ENCODE measurements around the gene ZNF831. TPM values are rescaled to one million over a fixed set of nuclear protein-coding genes. Genes with fewer than 3 reads are reported as not detected.

Gene ZNF831
- total and polyA plus RNA-seq, 4 donors = 0.02 to 0.10 (median 0.06) TPM; not detected in 1

DNA sequence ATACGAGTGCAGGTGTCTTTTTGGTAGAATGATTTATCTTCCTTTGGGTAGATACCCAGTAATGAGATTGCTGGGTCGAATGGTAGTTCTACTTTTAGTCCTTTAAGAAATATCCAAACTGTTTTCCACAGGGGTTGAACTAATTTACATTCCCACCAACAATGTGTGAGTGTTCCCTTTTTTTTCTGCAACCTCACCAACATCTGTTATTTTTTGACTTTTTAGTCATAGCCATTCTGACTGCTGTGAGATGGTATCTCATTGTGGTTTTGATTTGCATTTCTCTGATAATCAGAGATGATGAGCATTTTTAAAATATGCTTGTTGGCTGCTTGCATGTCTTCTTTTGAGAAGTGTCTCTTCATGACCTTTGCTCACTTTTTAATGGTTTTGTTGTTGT lies 1.9 kb upstream of the ZNF831 start:
- H3K27ac ChIP-seq (ENCODE audit: low read depth, low read length) = no peak overlapping the region
- H3K36me3 ChIP-seq (ENCODE audit: control insufficient read depth, insufficient read depth, low read length) = no peaks in the 10 kb centered on the region
- no peaks in the 10 kb centered on the region for H3K9me3 ChIP-seq (ENCODE audit: control insufficient read depth, insufficient read depth, low read length)
- no peak overlapping the region for H3K4me3 ChIP-seq (ENCODE audit: low read depth, low read length)
- no CpG with 5 or more reads among the region's 2 CpGs for WGBS (ENCODE audit: insufficient coverage)
- H3K27me3 ChIP-seq (ENCODE audit: control insufficient read depth, insufficient read depth, low read length) = no peaks in the 10 kb centered on the region
- H3K4me1 ChIP-seq (ENCODE audit: control insufficient read depth, insufficient read depth, low read length) = peaks cover 3% of the 10 kb centered on the region
- no peak for DNase-seq (ENCODE audit: low read depth in 4 of 6, low spot score in 6 of 6)

- Histone ChIP-seq H3K27me3 (ENCODE audit: control insufficient read depth, insufficient read depth, low read length) (no peaks in the 10 kb centered on the region), H3K27ac (ENCODE audit: low read depth, low read length) (no peak overlapping the region), H3K4me3 (ENCODE audit: low read depth, low read length) (no peak overlapping the region), H3K4me1 (ENCODE audit: control insufficient read depth, insufficient read depth, low read length) (peaks cover 3% of the 10 kb centered on the region), H3K9me3 (ENCODE audit: control insufficient read depth, insufficient read depth, low read length) (no peaks in the 10 kb centered on the region), H3K36me3 (ENCODE audit: control insufficient read depth, insufficient read depth, low read length) (no peaks in the 10 kb centered on the region)
- no peak for DNase-seq (ENCODE audit: low read depth in 4 of 6, low spot score in 6 of 6)
- WGBS (ENCODE audit: insufficient coverage) = 92% methylated on average over 5 of the region's 9 CpGs
These were observed 1.2 kb downstream of the ZNF831 start for GRCh38 chr20:59164686-59165391.

DNA sequence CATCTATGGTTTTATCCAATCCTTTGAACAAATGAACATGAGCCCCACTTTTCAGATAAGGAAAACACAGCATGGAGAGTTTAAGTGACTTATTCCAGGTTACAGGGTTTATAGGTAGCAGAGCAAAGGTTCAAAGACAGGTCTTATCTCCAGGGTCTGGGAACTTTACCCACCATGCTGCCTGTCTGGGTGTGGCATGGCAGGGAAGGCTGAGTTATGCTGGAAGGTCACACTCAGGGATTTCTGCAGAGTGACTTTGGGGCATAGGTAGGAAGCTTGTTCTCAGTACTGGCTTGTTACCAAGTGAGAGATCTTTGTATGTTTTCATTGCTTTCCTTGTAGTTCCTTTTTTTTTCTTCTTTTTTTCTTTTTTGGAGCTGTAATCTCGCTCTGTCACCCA lies 1.8 kb downstream of the ZNF831 start:
- no CpG with 5 or more reads among the region's 1 CpG for WGBS (ENCODE audit: insufficient coverage)

GRCh38 chr20:59165891-59166709 lies 2.5 kb downstream of the ZNF831 start:
- H3K36me3 ChIP-seq (ENCODE audit: control insufficient read depth, insufficient read depth, low read length) = no peaks in the 10 kb centered on the region
- H3K27ac ChIP-seq (ENCODE audit: low read depth, low read length) = no peak overlapping the region
- H3K4me1 ChIP-seq (ENCODE audit: control insufficient read depth, insufficient read depth, low read length) = no peaks in the 10 kb centered on the region
- no peak overlapping the region for H3K4me3 ChIP-seq (ENCODE audit: low read depth, low read length)
- WGBS (ENCODE audit: insufficient coverage) = 100% methylated on average over 2 of the region's 11 CpGs
- no peak for DNase-seq (ENCODE audit: low read depth in 4 of 6, low spot score in 6 of 6)
- H3K27me3 ChIP-seq (ENCODE audit: control insufficient read depth, insufficient read depth, low read length) = no peaks in the 10 kb centered on the region
- H3K9me3 ChIP-seq (ENCODE audit: control insufficient read depth, insufficient read depth, low read length) = no peaks in the 10 kb centered on the region

More for the DNA sequence above, 1.8 kb downstream of the ZNF831 start:
- no peak overlapping the region for H3K4me3 ChIP-seq (ENCODE audit: low read depth, low read length)
- no peak overlapping the region for H3K27ac ChIP-seq (ENCODE audit: low read depth, low read length)
- DNase-seq (ENCODE audit: low read depth in 4 of 6, low spot score in 6 of 6) = no peak
- no peaks in the 10 kb centered on the region for H3K36me3 ChIP-seq (ENCODE audit: control insufficient read depth, insufficient read depth, low read length)
- peaks cover 1% of the 10 kb centered on the region for H3K4me1 ChIP-seq (ENCODE audit: control insufficient read depth, insufficient read depth, low read length)
- H3K27me3 ChIP-seq (ENCODE audit: control insufficient read depth, insufficient read depth, low read length) = no peaks in the 10 kb centered on the region
- H3K9me3 ChIP-seq (ENCODE audit: control insufficient read depth, insufficient read depth, low read length) = no peaks in the 10 kb centered on the region

DNA sequence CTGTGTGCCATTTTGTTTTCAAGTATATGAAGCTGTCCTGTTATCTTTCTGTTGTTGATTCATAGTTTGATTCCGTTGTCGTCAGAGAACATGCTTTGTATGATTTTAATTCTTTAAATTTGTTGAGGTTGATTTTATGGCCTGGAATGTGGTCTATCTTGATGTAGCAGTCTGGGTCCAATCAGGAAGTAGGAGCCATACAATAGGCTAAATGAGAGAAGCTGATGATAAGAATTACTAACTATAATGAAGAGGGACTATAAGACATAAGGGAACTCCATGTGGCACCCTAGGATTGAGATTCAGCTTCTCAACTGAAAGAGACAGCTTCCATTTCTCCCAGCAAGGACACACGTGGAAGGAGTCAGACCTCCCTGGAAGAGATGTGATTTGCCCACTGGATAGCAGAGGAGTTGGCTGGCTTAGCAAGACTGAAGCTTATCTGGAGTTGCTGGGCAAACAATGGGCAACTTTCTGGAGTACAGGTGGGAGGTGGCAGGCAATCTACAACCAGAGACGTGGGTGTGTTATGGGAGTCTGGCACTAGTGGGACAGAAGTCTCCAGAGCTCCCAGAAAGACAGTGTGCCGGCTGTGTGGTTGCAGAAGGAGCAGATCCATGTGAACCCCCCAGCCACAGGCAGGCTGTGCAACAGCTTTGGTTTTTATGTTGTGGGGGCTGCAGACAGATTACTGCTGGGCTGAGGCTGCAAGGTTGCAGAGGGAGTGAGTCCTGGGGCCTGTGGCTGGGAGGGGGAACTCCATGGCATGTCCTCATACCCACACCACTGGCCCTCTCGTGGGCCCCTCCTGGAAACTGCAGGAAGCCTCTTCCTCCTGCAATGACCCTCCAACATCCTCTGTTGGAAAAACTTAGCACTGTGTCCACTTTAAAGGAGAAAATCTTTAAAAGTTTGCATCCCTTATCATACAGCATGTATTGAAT lies 7.1 kb downstream of the ZNF831 start:
- no peaks in the 10 kb centered on the region for H3K4me1 ChIP-seq (ENCODE audit: control insufficient read depth, insufficient read depth, low read length)
- H3K36me3 ChIP-seq (ENCODE audit: control insufficient read depth, insufficient read depth, low read length) = no peaks in the 10 kb centered on the region
- H3K27ac ChIP-seq (ENCODE audit: low read depth, low read length) = no peak overlapping the region
- no peak for DNase-seq (ENCODE audit: low read depth in 4 of 6, low spot score in 6 of 6)
- no peaks in the 10 kb centered on the region for H3K27me3 ChIP-seq (ENCODE audit: control insufficient read depth, insufficient read depth, low read length)
- H3K9me3 ChIP-seq (ENCODE audit: control insufficient read depth, insufficient read depth, low read length) = no peaks in the 10 kb centered on the region
- H3K4me3 ChIP-seq (ENCODE audit: low read depth, low read length) = no peak overlapping the region
- 87% methylated on average over 4 of the region's 6 CpGs for WGBS (ENCODE audit: insufficient coverage)

DNA sequence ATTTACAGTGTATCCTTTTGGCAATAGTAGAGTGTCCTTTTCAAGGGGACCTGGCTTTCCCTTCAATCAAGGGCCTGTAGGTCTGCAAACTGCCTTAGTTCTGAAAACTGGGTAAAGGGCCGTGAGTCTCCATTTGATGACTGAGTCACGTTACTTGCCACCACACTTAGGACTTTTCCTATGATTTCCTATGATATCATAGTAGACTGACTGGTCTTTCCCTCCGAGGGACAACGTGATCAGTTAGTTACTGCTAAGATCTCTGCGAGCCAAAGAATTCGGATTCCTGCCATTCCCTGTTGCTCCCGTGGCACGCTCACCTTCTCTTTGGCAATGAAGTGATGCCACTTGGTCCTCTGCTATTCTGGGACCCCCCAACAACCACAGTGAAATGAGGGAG lies 8.4 kb downstream of the ZNF831 start:
- Histone ChIP-seq H3K27ac (ENCODE audit: low read depth, low read length) (no peak overlapping the region), H3K36me3 (ENCODE audit: control insufficient read depth, insufficient read depth, low read length) (no peaks in the 10 kb centered on the region), H3K27me3 (ENCODE audit: control insufficient read depth, insufficient read depth, low read length) (no peaks in the 10 kb centered on the region), H3K4me3 (ENCODE audit: low read depth, low read length) (no peak overlapping the region), H3K4me1 (ENCODE audit: control insufficient read depth, insufficient read depth, low read length) (no peaks in the 10 kb centered on the region), H3K9me3 (ENCODE audit: control insufficient read depth, insufficient read depth, low read length) (no peaks in the 10 kb centered on the region)
- no peak for DNase-seq (ENCODE audit: low read depth in 4 of 6, low spot score in 6 of 6)
- WGBS (ENCODE audit: insufficient coverage) = 95% methylated on average over 8 of the region's 8 CpGs

DNA sequence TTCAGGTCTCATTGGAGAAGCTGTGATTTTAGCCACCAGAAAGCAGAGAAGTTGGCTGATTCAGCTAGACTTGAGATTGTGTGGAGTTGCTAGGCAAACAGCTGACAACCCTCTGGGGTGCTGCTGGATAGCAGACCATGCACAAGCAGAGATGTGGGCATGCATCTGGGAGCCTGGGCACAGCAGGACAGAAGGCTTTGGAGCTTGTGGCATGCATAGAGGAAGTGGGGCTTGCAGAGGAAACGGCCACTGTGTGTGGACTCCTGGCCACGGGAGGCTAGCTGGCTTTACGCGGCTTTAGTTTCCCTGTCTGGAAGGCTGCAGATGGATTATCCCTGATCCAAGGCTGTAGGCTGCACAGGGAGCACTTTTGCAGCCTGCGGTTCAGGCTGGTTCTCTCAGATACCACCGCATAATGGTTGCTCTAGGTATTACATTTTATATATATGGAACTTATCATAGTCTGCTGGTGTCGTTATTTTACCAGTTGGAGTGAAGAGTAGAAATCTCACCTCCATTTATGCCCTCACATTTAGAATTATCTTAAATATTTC lies 10.4 kb downstream of the ZNF831 start:
- H3K9me3 ChIP-seq (ENCODE audit: control insufficient read depth, insufficient read depth, low read length) = no peaks in the 10 kb centered on the region
- H3K36me3 ChIP-seq (ENCODE audit: control insufficient read depth, insufficient read depth, low read length) = no peaks in the 10 kb centered on the region
- H3K27me3 ChIP-seq (ENCODE audit: control insufficient read depth, insufficient read depth, low read length) = no peaks in the 10 kb centered on the region
- H3K27ac ChIP-seq (ENCODE audit: low read depth, low read length) = no peak overlapping the region
- no peak overlapping the region for H3K4me3 ChIP-seq (ENCODE audit: low read depth, low read length)
- DNase-seq (ENCODE audit: low read depth in 4 of 6, low spot score in 6 of 6) = peak in 2 of 6 donors; percentile 14 to 15
- no peaks in the 10 kb centered on the region for H3K4me1 ChIP-seq (ENCODE audit: control insufficient read depth, insufficient read depth, low read length)
- 64% methylated on average over 4 of the region's 7 CpGs for WGBS (ENCODE audit: insufficient coverage)

DNA sequence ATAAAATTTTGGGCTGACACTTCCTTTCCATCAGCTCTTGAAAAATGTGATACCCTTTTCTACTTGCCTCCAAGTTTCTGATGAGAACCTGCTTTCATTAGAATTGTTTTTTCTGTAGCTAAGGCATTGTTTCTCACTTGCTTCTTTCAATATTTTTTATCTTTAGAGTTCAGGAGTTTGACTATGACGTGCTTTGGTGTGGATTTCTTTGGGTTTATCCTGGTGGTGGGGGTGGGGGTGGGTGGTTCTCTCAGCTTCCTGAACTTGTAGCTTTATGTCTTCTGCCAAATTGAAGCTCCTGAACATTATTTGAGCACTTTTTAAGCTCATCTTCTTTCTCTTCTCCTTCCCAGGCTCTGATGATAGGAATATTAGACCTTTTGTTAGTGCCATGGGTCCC lies 11.4 kb downstream of the ZNF831 start:
- H3K36me3 ChIP-seq (ENCODE audit: control insufficient read depth, insufficient read depth, low read length) = no peaks in the 10 kb centered on the region
- DNase-seq (ENCODE audit: low read depth in 4 of 6, low spot score in 6 of 6) = no peak
- no CpG with 5 or more reads among the region's 1 CpG for WGBS (ENCODE audit: insufficient coverage)
- H3K27me3 ChIP-seq (ENCODE audit: control insufficient read depth, insufficient read depth, low read length) = no peaks in the 10 kb centered on the region
- no peak overlapping the region for H3K4me3 ChIP-seq (ENCODE audit: low read depth, low read length)
- H3K27ac ChIP-seq (ENCODE audit: low read depth, low read length) = no peak overlapping the region
- H3K9me3 ChIP-seq (ENCODE audit: control insufficient read depth, insufficient read depth, low read length) = no peaks in the 10 kb centered on the region
- H3K4me1 ChIP-seq (ENCODE audit: control insufficient read depth, insufficient read depth, low read length) = no peaks in the 10 kb centered on the region

- no peak overlapping the region for H3K4me3 ChIP-seq (ENCODE audit: low read depth, low read length)
- H3K27me3 ChIP-seq (ENCODE audit: control insufficient read depth, insufficient read depth, low read length) = no peaks in the 10 kb centered on the region
- H3K4me1 ChIP-seq (ENCODE audit: control insufficient read depth, insufficient read depth, low read length) = no peaks in the 10 kb centered on the region
- H3K9me3 ChIP-seq (ENCODE audit: control insufficient read depth, insufficient read depth, low read length) = no peaks in the 10 kb centered on the region
- H3K36me3 ChIP-seq (ENCODE audit: control insufficient read depth, insufficient read depth, low read length) = no peaks in the 10 kb centered on the region
- DNase-seq (ENCODE audit: low read depth in 4 of 6, low spot score in 6 of 6) = no peak
- H3K27ac ChIP-seq (ENCODE audit: low read depth, low read length) = no peak overlapping the region
- WGBS (ENCODE audit: insufficient coverage) = 90% methylated on average over 1 of the region's 2 CpGs
These were observed 12.2 kb downstream of the ZNF831 start for GRCh38 chr20:59175861-59176260.
